DOHH2 (cell line): ENCODE results near the gene INHBE.

Experiments used
- H3F3A ChIP-seq: fragments of 200-600 bp; sonication (generic), shearing (Covaris generic); 2 replicates; pipeline ENCODE4 v1.6.0; 2016; ENCODE audit warnings: antibody characterized with exemption, mild to moderate bottlenecking; ENCODE audit not compliant: control insufficient read depth, insufficient read depth
- H3K27ac ChIP-seq: fragments of 200-600 bp; sonication (generic); 2 replicates; pipeline ENCODE4 v1.5.1; 2014; ENCODE audit warnings: low read depth, mild to moderate bottlenecking, low read length, moderate library complexity
- H3K27me3 ChIP-seq: fragments of 200-600 bp; sonication (generic); 2 replicates; pipeline ENCODE4 v1.6.1; 2014; ENCODE audit warnings: mild to moderate bottlenecking, low read length, mixed read lengths; ENCODE audit not compliant: control insufficient read depth
- H3K36me3 ChIP-seq: fragments of 200-600 bp; sonication (generic); 2 replicates; pipeline ENCODE4 v1.6.1; 2014; ENCODE audit warnings: mild to moderate bottlenecking, low read length, moderate library complexity, mixed read lengths; ENCODE audit not compliant: control insufficient read depth
- H3K4me1 ChIP-seq: fragments of 200-600 bp; sonication (generic); 2 replicates; pipeline ENCODE4 v1.6.1; 2014; ENCODE audit warnings: mild to moderate bottlenecking, low read length, mixed read lengths; ENCODE audit not compliant: control insufficient read depth
- H3K4me2 ChIP-seq: fragments of 200-600 bp; sonication (generic); 2 replicates; pipeline ENCODE4 v1.6.0; 2014; ENCODE audit warnings: mild to moderate bottlenecking, low read length, moderate library complexity
- H3K4me3 ChIP-seq: fragments of 200-600 bp; sonication (generic); 2 replicates; pipeline ENCODE4 v1.5.1; 2014; ENCODE audit warnings: mild to moderate bottlenecking, low read length, mixed read lengths
- H3K79me2 ChIP-seq: fragments of 200-600 bp; sonication (generic); 2 replicates; pipeline ENCODE4 v1.6.1; 2014; ENCODE audit warnings: mild to moderate bottlenecking, low read length, mixed read lengths; ENCODE audit not compliant: control insufficient read depth
- H3K9me2 ChIP-seq: fragments of 200-600 bp; sonication (generic); replicated peaks from 2 replicates; pipeline ENCODE4 v1.6.1; 2014; ENCODE audit warnings: mild to moderate bottlenecking, low read length, mixed read lengths; ENCODE audit not compliant: control insufficient read depth
- H3K9me3 ChIP-seq: fragments of 200-600 bp; sonication (generic); 2 replicates; pipeline ENCODE4 v1.6.1; 2014; ENCODE audit warnings: antibody characterized with exemption, low read length, mixed read lengths; ENCODE audit not compliant: control insufficient read depth, insufficient read depth
- H4K20me1 ChIP-seq: fragments of 200-600 bp; sonication (generic); 2 replicates; pipeline ENCODE4 v1.6.0; 2014; ENCODE audit warnings: low read depth, mild to moderate bottlenecking, antibody characterized with exemption, low read length, moderate library complexity; ENCODE audit not compliant: control insufficient read depth, insufficient read depth
- EZH2phosphoT487 ChIP-seq: fragments of 200-600 bp; sonication (generic); IDR thresholded peaks from 2 replicates; pipeline ENCODE4 v1.6.1; 2017; ENCODE audit warnings: borderline replicate concordance, mild to moderate bottlenecking, antibody characterized with exemption, low read length, moderate library complexity, mixed read lengths
- TF ChIP-seq, protein P1 (sequence below): fragments of 200-600 bp; sonication (generic); IDR thresholded peaks from one replicate; pipeline ENCODE4 v1.5.1; 2014; ENCODE audit warnings: antibody characterized with exemption, mild to moderate bottlenecking, low read depth, low read length; ENCODE audit not compliant: poor library complexity, severe bottlenecking

Gene INHBE

DNA sequence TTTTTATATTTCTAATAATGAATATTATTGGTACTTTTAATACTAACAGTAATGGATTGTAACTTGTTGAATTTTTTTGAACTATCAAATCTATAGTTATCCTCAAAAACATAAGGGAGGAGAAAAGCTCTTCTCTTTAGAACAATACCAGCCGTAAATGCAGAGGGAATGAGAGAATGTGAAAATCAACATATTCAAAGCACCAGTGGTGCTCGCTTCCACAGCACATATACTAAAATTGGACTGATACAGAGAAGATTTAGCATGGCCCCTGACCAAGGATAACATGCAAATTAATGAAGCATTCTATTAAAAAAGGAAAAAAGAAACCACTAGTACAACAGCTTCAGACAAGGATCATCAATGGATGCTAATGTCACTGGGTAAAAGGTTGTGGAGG, 40.0 kb upstream of the INHBE start:
- no peaks in the 10 kb centered on the region for H3F3A ChIP-seq
- H3K9me3 ChIP-seq, result no peaks in the 10 kb centered on the region
- H3K4me2 ChIP-seq, result peak overlapping the region; percentile 20; the same call in 1 of the 2 replicates
- no peak for TF ChIP-seq EZH2phosphoT487
- TF ChIP-seq, protein P1, sequence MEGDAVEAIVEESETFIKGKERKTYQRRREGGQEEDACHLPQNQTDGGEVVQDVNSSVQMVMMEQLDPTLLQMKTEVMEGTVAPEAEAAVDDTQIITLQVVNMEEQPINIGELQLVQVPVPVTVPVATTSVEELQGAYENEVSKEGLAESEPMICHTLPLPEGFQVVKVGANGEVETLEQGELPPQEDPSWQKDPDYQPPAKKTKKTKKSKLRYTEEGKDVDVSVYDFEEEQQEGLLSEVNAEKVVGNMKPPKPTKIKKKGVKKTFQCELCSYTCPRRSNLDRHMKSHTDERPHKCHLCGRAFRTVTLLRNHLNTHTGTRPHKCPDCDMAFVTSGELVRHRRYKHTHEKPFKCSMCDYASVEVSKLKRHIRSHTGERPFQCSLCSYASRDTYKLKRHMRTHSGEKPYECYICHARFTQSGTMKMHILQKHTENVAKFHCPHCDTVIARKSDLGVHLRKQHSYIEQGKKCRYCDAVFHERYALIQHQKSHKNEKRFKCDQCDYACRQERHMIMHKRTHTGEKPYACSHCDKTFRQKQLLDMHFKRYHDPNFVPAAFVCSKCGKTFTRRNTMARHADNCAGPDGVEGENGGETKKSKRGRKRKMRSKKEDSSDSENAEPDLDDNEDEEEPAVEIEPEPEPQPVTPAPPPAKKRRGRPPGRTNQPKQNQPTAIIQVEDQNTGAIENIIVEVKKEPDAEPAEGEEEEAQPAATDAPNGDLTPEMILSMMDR, result no peak
- no peak overlapping the region for H3K27ac ChIP-seq
- no peaks in the 10 kb centered on the region; the same call in 1 of the 2 replicates for H4K20me1 ChIP-seq
- H3K4me3 ChIP-seq, result no peak overlapping the region
- no peaks in the 10 kb centered on the region for H3K27me3 ChIP-seq
- peaks cover 24% of the 10 kb centered on the region for H3K4me1 ChIP-seq
- H3K9me2 ChIP-seq, result no peaks in the 10 kb centered on the region
- peaks cover 5% of the 10 kb centered on the region; the same call in 1 of the 2 replicates for H3K36me3 ChIP-seq
- peaks cover 90% of the 10 kb centered on the region for H3K79me2 ChIP-seq

DNA sequence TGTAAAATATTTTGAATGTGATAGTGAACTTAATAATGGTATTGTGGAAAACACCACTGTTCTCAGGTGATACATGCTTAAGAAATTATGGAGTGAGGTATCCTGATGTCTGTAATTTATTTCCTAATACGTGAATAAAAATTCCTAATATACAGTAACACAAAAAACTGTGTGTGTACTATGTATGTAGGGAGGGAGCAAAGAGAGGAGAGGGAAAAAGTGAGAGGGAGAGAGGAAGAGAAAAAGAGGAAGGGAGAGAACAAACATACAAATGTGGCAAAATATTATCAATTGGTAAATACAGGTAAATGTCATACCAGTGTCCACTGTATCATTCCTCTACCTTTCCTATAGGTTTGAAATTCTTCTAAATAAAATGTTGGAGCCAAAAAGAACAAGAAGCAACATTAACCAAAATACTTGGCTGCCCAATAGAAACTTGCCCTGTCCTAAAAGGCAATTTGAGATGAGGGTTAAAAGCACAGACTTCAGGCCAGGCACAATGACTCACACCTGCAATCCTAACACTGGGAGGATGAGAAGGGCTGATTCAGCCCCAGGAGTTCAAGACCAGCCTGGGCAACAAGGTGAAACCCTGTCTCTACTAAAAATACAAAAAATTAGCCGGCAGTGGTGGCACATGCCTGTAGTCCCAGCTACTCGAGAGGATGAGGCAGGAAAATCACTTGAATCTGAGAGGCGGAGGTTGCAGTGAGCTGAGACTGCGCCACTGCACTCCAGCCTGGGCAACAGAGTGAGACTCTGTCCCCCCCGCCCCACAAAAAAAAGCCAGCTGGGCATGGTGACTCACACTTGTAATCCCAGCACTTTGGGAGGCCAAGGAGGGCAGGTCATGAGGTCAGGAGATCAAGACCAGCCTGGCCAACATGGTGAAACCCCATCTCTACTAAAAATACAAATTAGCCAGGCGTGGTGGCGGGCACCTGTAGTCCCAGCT, 38.8 kb upstream of the INHBE start:
- Histone ChIP-seq H3F3A (no peaks in the 10 kb centered on the region), H3K9me2 (no peaks in the 10 kb centered on the region), H3K27ac (no peak overlapping the region), H3K27me3 (no peaks in the 10 kb centered on the region), H3K4me1 (peaks cover 24% of the 10 kb centered on the region), H3K4me2 (0 out of 2 replicates have a peak overlapping the region, but pooled peaks have one; percentile 12), H3K9me3 (no peaks in the 10 kb centered on the region), H3K79me2 (peaks cover 90% of the 10 kb centered on the region), H3K36me3 (peaks cover 5% of the 10 kb centered on the region), H4K20me1 (no peaks in the 10 kb centered on the region; the same call in 1 of the 2 replicates), H3K4me3 (no peak overlapping the region)
- TF ChIP-seq EZH2phosphoT487, result no peak
- TF ChIP-seq, protein P1, result no peak

DNA sequence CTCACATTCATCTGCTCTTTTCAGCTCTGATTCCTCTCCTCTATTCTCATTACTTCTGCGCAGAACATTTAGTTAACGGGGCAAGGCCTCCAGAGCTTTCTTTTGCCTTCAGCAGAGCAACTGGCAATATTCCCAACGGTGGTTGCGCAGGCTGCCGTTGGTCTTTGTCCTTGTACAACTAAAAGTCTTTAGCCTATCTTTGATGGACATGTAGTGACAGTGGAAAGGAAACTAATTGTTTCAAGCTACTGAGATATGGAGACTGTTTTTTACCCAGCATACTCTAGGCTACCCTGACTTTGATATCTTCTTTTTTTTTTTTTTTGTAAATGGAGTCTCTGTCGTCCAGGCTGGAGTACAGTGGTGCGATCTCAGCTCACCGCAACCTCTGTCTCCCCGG, 36.9 kb upstream of the INHBE start:
- no peak overlapping the region for H3K4me3 ChIP-seq
- H3K9me2 ChIP-seq, result no peaks in the 10 kb centered on the region
- H3K9me3 ChIP-seq, result no peaks in the 10 kb centered on the region
- no peaks in the 10 kb centered on the region for H3F3A ChIP-seq
- no peaks in the 10 kb centered on the region for H3K27me3 ChIP-seq
- TF ChIP-seq EZH2phosphoT487, result no peak
- TF ChIP-seq, protein P1, result no peak
- no peak overlapping the region for H3K27ac ChIP-seq
- no peak overlapping the region for H3K4me2 ChIP-seq
- peaks cover 90% of the 10 kb centered on the region for H3K79me2 ChIP-seq
- H3K4me1 ChIP-seq, result peaks cover 24% of the 10 kb centered on the region
- H3K36me3 ChIP-seq, result peaks cover 22% of the 10 kb centered on the region
- no peaks in the 10 kb centered on the region; the same call in 1 of the 2 replicates for H4K20me1 ChIP-seq
